Gastrocnemius medialis (tissue), 4 donors: ENCODE results near the gene NYAP2.

Source experiments
- POLR2A ChIP-seq, 2 donors: fragments of 450-650 bp; IDR thresholded peaks; one replicate each; pipeline ENCODE4 v1.6.1; 2017; ENCODE audit warnings: antibody characterized with exemption in 2 of 2, mild to moderate bottlenecking in 2 of 2, moderate library complexity in 2 of 2
- TF ChIP-seq, protein P1 (sequence below), 5 experiments: fragments of 450-650 bp in 3 of 5; fragments of 200-600 bp in 2 of 5; sonication (generic) in 2 of 5; IDR thresholded peaks in 4 of 5; conservative IDR thresholded peaks in 1 of 5; 1 replicate in 4 of 5; 2 replicates in 1 of 5; pipeline ENCODE4 v1.5.1; 2016 to 2019; ENCODE audit warnings: antibody characterized with exemption in 5 of 5, mild to moderate bottlenecking in 3 of 5, moderate library complexity in 3 of 5

GRCh38 chr2:225620227-225620626, 220.7 kb downstream of the NYAP2 start:
- TF ChIP-seq, protein P1, sequence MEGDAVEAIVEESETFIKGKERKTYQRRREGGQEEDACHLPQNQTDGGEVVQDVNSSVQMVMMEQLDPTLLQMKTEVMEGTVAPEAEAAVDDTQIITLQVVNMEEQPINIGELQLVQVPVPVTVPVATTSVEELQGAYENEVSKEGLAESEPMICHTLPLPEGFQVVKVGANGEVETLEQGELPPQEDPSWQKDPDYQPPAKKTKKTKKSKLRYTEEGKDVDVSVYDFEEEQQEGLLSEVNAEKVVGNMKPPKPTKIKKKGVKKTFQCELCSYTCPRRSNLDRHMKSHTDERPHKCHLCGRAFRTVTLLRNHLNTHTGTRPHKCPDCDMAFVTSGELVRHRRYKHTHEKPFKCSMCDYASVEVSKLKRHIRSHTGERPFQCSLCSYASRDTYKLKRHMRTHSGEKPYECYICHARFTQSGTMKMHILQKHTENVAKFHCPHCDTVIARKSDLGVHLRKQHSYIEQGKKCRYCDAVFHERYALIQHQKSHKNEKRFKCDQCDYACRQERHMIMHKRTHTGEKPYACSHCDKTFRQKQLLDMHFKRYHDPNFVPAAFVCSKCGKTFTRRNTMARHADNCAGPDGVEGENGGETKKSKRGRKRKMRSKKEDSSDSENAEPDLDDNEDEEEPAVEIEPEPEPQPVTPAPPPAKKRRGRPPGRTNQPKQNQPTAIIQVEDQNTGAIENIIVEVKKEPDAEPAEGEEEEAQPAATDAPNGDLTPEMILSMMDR (IDR thresholded peaks at IDR 0.05 in 4 of 5, conservative IDR thresholded peaks at IDR 0.05 in 1 of 5): no peak
- no peak for TF ChIP-seq POLR2A (IDR thresholded peaks at IDR 0.05)
